GM21717 (cell line): ENCODE measurements around the gene PDCD6IP.

Experiments used
- ATAC-seq: cut with Tn5 transposase; IDR thresholded peaks from one replicate; pipeline ENCODE4 v1.9.1; 2021; ENCODE audit warnings: mild to moderate bottlenecking, moderate library complexity; ENCODE audit not compliant: unreplicated experiment

Gene PDCD6IP

GRCh38 chr3:33918126-33918756, 119.8 kb downstream of the PDCD6IP start:
- no peak for ATAC-seq
